Peyer's patch (tissue), 4 donors: ENCODE data around the gene NRIP1. TPM values are rescaled to one million over a fixed set of nuclear protein-coding genes. Genes with fewer than 3 reads are reported as not detected.

Experiments used
- DNase-seq, 3 donors: peaks; one replicate each; pipeline ENCODE4 v3.0.0-alpha.2; 2017 to 2019
- H3K27ac ChIP-seq, 4 donors: fragments of 200-600 bp; sonication (generic); one replicate each; pipeline ENCODE4 v1.5.1; 2016 to 2019
- H3K27me3 ChIP-seq, 2 donors: fragments of 200-600 bp; sonication (generic); one replicate each; pipeline ENCODE4 v1.5.1; 2019
- H3K36me3 ChIP-seq, 3 donors: fragments of 200-600 bp; sonication (generic); one replicate each; pipeline ENCODE4 v1.5.1; 2016 to 2019
- H3K4me1 ChIP-seq, 4 donors: fragments of 200-600 bp; sonication (generic); one replicate each; pipeline ENCODE4 v1.5.1; 2016 to 2019
- H3K4me3 ChIP-seq, 4 donors: fragments of 200-600 bp; sonication (generic); 1 replicate in 3 of 4; 2 replicates in 1 of 4; pipeline ENCODE4 v1.5.1; 2016 to 2019; ENCODE audit warnings: mild to moderate bottlenecking in 1 of 4
- H3K9me3 ChIP-seq, 4 donors: fragments of 200-600 bp; sonication (generic); one replicate each; pipeline ENCODE4 v1.5.1; 2016 to 2019; ENCODE audit warnings: mild to moderate bottlenecking in 1 of 4
- CTCF ChIP-seq, 6 experiments: fragments of 450-650 bp in 4 of 6; fragments of 200-600 bp in 2 of 6; sonication (generic) in 1 of 6; IDR thresholded peaks; one replicate each; pipeline ENCODE4 v1.5.1; 2017 to 2019; ENCODE audit warnings: antibody characterized with exemption in 6 of 6, mild to moderate bottlenecking in 3 of 6, moderate library complexity in 1 of 6
- POLR2A ChIP-seq, 2 donors: fragments of 450-650 bp; IDR thresholded peaks; one replicate each; pipeline ENCODE4 v1.5.1; 2017; ENCODE audit warnings: antibody characterized with exemption in 2 of 2, mild to moderate bottlenecking in 2 of 2, moderate library complexity in 2 of 2
- total RNA-seq, 4 donors: library from RNA; depleted of rRNA; stranded (reverse); fragments of >200 nt; gene quantifications; one replicate each; pipeline ENCODE4 v1.1.0, GENCODE V29; 2016

Gene NRIP1
- total RNA-seq, 4 donors from 2014 or later: 37.4 to 72.9 (median 53.6) TPM

- H3K4me3 ChIP-seq: peak overlapping the region; percentile 77 to 94 (median 90)
- H3K27me3 ChIP-seq: no peaks in the 10 kb centered on the region
- no peaks in the 10 kb centered on the region for H3K36me3 ChIP-seq
- H3K9me3 ChIP-seq: no peaks in the 10 kb centered on the region
- peak overlapping the region; percentile 95 to 98 (median 96) for H3K27ac ChIP-seq
- peaks cover 0 to 23% (median 2%) of the 10 kb centered on the region in 4 donors for H3K4me1 ChIP-seq
- TF ChIP-seq POLR2A (IDR thresholded peaks at IDR 0.05) (peak; percentile 47 to 72), CTCF (IDR thresholded peaks at IDR 0.05) (no peak)
- peak; percentile 80 to 94 (median 92) for DNase-seq
These were observed 757 bp upstream of the NRIP1 start for GRCh38 chr21:15065392-15066122.

- no peaks in the 10 kb centered on the region for H3K27me3 ChIP-seq
- TF ChIP-seq POLR2A (IDR thresholded peaks at IDR 0.05) (no peak), CTCF (IDR thresholded peaks at IDR 0.05) (no peak)
These were observed 805 bp downstream of the NRIP1 start for GRCh38 chr21:15063814-15064575.

GRCh38 chr21:15063081-15063813 lies 1.6 kb downstream of the NRIP1 start:
- Histone ChIP-seq H3K27me3 (no peaks in the 10 kb centered on the region), H3K9me3 (no peaks in the 10 kb centered on the region), H3K4me3 (peak overlapping the region; percentile 77 to 94 (median 90)), H3K36me3 (no peaks in the 10 kb centered on the region), H3K4me1 (peaks cover 0 to 44% (median 4%) of the 10 kb centered on the region in 4 donors), H3K27ac (peak overlapping the region; percentile 95 to 98 (median 96))
- peak in 2 of 3 donors; percentile 20 to 53 for DNase-seq
- TF ChIP-seq CTCF (IDR thresholded peaks at IDR 0.05): no peak
- no peak for TF ChIP-seq POLR2A (IDR thresholded peaks at IDR 0.05)

More at GRCh38 chr21:15063814-15064575, 805 bp downstream of the NRIP1 start:
- peak; percentile 33 to 79 (median 73) for DNase-seq
- H3K36me3 ChIP-seq: no peaks in the 10 kb centered on the region
- peak overlapping the region; percentile 77 to 94 (median 90) for H3K4me3 ChIP-seq
- H3K9me3 ChIP-seq: no peaks in the 10 kb centered on the region
- peak overlapping the region; percentile 95 to 98 (median 96) for H3K27ac ChIP-seq
- peaks cover 0 to 39% (median 2%) of the 10 kb centered on the region in 4 donors for H3K4me1 ChIP-seq

GRCh38 chr21:15062606-15062965 lies 2.2 kb downstream of the NRIP1 start:
- Histone ChIP-seq H3K4me1 (peaks cover 0 to 51% (median 4%) of the 10 kb centered on the region in 4 donors), H3K27ac (peak overlapping the region in 3 of 4 donors; percentile 95 to 96 (median 96)), H3K36me3 (no peaks in the 10 kb centered on the region), H3K27me3 (no peaks in the 10 kb centered on the region), H3K9me3 (no peaks in the 10 kb centered on the region), H3K4me3 (peak overlapping the region in 3 of 4 donors; percentile 87 to 94 (median 93))
- TF ChIP-seq POLR2A (IDR thresholded peaks at IDR 0.05) (no peak), CTCF (IDR thresholded peaks at IDR 0.05) (peak in 4 of 6 experiments; percentile 20 to 51 (median 33))
- DNase-seq: no peak
